NCI-H1694 treated with DMSO at 0.1 percent for 48 hours (cell line): ENCODE data around the gene AXL.
"Not testable (repeated sequence)": the region's sequence is repeated elsewhere in the genome, so short reads cannot be mapped to it uniquely, and the experiment has no call there.

Source experiments
- DNase-seq: peaks from one replicate; lab custom pipeline; 2025; lab: John Stamatoyannopoulos, UW

AXL gene

GRCh38 chr19:41218615-41219507, at the start of gene AXL:
TSS of gene AXL (plus strand) at chr19:41219223. CDS start at chr19:41219393, 170 bp downstream.
- no peak for DNase-seq

GRCh38 chr19:41172297-41173164, 46.5 kb upstream of the AXL start:
- no peak for DNase-seq

- no peak for DNase-seq
These were observed 44.6 kb upstream of the AXL start for GRCh38 chr19:41174297-41174928.

DNA sequence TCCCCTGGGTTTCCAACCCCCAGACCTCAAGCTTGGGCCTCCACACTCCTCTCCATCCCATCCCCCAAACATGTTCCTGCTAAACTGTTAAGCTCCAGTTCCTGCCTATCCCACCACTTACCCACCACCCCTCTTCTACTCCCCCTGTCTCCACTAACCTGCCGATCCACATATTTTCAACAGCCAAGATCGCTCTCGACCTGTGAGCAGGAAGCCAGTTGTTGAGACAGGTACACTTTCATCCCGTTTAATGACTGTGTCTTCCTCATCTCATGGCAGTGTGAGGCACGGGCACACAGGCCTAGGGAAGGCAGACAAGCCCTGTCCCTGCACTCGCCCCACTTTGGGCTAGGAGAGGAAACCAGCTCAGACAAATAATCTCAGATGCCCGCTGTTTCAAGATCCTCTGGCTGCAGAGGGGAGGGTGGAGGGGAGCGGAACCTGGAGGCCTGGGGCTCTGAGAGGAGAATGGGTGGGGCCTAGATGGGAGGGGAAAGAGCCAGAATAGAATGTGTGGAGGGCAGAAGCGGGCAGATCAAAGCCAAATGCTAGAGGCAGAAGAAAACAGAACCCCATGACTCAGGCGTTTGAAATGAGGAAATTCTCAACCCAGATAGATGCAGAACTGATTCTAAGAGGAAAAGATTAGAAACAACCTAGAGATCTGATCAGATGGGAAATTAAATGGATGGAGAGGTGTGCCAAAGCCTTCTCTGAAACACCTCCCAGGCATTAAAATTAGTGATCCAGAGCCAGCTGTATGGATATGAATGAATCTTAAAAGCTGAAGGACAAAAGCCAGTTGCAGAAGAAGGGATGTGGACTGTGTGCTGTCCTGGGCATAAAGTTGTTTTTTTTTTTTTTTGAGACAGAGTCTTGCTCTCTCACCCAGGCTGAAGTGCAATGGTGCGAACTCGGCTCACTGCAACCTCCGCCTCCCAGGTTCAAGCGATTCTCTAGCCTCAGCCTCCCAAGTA, 42.9 kb upstream of the AXL start:
- DNase-seq: no peak

DNA sequence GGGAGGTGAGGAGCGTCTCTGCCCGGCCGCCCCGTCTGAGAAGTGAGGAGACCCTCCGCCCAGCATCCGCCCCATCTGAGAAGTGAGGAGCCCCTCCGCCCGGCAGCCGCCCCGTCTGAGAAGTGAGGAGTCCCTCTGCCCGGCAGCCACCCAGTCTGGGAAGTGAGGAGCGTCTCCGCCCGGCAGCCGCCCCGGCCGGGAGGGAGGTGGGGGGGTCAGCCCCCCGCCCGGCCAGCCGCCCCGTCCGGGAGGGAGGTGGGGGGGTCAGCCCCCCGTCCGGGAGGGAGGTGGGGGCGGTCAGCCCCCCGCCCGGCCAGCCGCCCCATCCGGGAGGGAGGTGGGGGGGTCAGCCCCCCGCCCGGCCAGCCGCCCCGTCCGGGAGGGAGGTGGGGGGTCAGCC, 38.9 kb upstream of the AXL start:
- not testable (repeated sequence) for DNase-seq

GRCh38 chr19:41186971-41187883, 31.8 kb upstream of the AXL start:
- no peak for DNase-seq

GRCh38 chr19:41187884-41188279, 31.1 kb upstream of the AXL start:
- no peak for DNase-seq

- no peak for DNase-seq
These were observed 29.5 kb upstream of the AXL start for GRCh38 chr19:41189425-41190065.

DNA sequence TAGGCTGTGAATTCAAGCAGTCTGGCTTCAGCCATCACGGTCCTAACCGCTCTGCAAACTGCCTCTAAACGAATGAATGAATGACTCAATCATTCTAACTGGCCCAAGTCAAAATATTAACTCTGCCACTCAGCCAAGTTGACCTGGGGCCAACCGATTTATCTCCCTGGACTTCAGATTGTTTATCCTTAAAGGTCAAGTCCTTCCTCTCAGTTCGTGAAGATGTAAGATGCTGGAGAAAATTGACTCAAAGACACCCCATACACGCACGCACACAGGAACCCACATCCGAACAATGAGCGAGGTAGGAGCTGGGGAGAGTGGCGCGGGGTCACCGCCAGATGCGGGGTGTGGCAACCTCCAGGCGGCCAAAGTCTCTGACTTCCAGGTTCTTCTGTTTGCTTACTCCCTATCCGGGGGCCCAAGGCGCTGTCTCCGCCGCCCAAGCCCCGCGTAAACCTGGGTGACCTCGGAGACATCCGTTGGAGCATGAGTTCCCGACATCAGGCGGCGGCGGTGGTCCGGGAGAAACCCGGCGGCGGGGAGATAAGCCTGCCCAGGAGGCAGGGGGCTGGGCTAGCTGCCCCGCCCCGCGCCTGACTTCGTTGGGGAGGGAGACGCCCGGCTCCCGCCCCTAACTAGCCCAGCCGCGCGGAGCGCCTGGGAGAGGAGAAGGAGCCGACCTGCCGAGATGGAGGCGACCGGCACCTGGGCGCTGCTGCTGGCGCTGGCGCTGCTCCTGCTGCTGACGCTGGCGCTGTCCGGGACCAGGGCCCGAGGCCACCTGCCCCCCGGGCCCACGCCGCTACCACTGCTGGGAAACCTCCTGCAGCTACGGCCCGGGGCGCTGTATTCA, 26.2 kb upstream of the AXL start, which contains the start of gene CYP2S1:
TSS of gene CYP2S1 (plus strand) at position 646 of the 856 bp plus-strand sequence. CDS start at position 692, 46 bp downstream.
- no peak for DNase-seq

GRCh38 chr19:41193430-41194156, 25.4 kb upstream of the AXL start:
- DNase-seq: no peak

DNA sequence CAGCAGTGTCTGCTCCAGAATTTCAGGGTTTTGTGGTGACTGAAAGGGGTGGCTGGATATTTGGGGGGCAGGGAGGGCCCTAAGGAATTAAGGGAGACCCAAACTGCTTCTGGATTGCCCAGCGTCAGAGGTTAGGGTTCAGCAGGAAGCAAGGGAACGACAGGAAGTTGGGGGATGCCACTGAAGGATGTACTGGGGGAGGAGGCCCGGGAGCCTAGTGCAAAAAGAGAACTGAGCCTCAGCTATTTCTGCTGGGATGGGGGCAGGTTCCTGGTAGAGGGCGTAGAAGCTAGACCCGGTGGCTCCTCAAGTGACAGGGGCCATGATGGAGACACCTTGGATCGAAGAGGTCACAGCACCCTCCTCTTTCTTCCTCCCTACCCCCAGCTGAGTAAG, 24.9 kb upstream of the AXL start:
- DNase-seq: no peak

DNA sequence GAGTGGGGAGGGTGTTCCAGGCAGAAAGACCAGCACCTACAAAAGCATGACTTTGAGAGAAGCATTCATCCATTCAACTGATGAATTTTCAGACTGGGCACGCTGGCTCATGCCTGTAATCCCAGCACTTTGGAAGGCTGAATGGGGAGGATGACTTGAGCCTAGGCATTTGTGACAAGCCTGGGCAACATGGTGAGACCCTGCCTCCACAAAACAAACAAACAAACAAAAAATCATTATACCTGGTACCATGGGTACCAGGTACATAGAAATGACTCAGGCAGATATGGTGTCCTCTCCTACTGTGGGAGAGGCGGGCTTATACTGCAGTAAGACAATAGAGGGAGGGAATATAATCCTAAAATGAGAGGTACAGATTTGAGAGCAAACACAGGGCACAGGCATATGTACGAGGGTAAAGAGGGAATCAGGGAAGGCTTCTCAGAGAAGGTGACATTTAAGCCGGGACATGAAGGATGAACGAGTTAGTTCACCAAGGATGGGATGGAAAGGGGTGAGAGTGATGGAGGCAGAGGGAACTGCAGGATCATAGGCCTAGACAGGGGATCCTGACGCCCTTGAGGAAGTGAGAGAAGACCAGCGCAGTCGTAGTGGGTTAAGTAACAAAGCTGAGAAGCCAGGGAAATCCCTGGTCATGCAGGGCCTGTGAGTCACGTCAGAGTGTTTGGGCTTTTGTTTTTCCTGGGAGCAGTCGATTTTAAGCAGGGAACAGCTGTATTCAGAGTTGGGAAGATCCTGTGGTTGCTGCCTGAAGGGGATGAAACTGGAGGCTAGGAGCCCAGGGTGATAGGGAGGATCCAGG, 23.1 kb upstream of the AXL start:
- no peak for DNase-seq

DNA sequence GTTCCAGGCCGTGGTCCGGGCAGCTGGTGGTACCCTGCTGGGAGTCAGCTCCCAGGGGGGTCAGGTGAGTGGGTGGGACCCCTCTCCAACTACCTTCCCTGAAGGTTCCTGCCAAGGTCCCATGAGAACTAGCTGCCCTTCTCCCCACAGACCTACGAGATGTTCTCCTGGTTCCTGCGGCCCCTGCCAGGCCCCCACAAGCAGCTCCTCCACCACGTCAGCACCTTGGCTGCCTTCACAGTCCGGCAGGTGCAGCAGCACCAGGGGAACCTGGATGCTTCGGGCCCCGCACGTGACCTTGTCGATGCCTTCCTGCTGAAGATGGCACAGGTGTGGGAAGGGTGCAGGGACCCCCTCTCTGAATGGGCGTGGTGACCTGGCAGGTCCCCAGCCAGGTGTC, 20.5 kb upstream of the AXL start:
- no peak for DNase-seq

- DNase-seq: no peak
These were observed 15.7 kb upstream of the AXL start for GRCh38 chr19:41203371-41203770.

DNA sequence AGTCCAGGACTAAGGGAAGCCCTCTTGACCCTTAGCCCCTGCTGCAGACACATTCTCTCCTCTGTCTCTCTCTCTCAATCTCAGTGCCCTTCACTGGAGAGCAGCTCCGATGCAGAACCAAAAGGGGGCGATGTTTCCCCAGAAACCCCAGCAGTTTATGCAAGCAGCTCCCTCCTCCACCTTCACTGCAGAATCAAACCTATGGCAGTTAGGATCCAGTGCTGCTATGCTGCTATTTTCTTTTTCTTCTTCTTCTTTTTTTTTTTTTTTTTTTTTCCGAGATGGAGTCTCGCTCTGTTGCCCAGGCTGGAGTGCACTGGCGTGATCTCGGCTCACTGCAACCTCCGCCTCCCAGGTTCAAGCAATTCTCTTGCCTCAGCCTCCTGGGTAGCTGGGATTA, 14.7 kb upstream of the AXL start:
- DNase-seq: peak; percentile 49

DNA sequence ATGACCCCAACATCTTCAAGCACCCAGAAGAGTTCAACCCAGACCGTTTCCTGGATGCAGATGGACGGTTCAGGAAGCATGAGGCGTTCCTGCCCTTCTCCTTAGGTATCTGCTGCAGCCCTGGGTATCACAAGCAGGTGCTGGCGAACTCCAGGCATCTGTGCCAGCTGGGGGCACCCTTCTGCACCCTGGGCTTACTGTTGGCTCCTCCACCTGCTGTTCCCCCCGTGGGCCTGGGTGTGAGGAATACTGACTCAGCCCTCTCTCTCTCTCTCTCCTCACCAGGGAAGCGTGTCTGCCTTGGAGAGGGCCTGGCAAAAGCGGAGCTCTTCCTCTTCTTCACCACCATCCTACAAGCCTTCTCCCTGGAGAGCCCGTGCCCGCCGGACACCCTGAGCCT, 13.0 kb upstream of the AXL start:
- no peak for DNase-seq

DNA sequence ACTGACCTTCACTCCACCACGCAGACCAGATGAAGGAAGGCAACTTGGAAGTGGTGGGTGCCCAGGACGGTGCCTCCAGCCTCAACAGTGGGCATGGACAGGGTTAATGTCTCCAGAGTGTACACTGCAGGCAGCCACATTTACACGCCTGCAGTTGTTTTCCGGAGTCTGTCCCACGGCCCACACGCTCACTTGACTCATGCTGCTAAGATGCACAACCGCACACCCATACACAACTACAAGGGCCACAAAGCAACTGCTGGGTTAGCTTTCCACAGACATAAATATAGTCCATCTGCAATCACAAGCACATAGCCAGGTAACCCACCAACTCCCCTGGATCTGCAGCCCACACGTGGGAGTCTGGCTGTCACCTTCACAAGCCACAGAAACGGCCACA, 12.6 kb upstream of the AXL start:
- no peak for DNase-seq
